HCT116 (cell line): ENCODE results near the gene ASCC2. TPM values are rescaled to one million over a fixed set of nuclear protein-coding genes. Genes with fewer than 3 reads are reported as not detected.

Experiments used
- ATAC-seq: fragments of 200-7000 bp; cut with Tn5 transposase; 2 replicates; pipeline ENCODE4 v1.9.1; 2020; ENCODE audit warnings: mild to moderate bottlenecking, moderate library complexity
- BruUV-seq: library from RNA; stranded (reverse); fragments of 400-500 nt; replicated peaks from 2 replicates; lab custom pipeline; 2021; lab: Mats Ljungman, UMichigan
- CTCF ChIA-PET: fragments of 300-600 bp; sonication (Branson Sonifier 250); formaldehyde crosslinking; loops from one replicate; lab custom pipeline; 2021; ENCODE audit warnings: antibody characterized with exemption; lab: Charles Lee
- POLR2A ChIA-PET: fragments of 300-600, 350-600 bp; sonication (Branson Sonifier 250); formaldehyde crosslinking; loops from one replicate; lab custom pipeline; 2021; ENCODE audit warnings: antibody characterized with exemption; lab: Charles Lee
- RAD21 ChIA-PET, 2 experiments: fragments of 300-600 bp; sonication (Branson Sonifier 250); formaldehyde crosslinking; loops; one replicate each; lab custom pipeline; 2023; ENCODE audit warnings: low total read pairs in 2 of 2; ENCODE audit not compliant: uncharacterized antibody in 2 of 2, unreplicated experiment in 2 of 2, low non-redundant PET in 1 of 2; lab: Charles Lee
- DNase-seq: peaks from one replicate; pipeline ENCODE4 v3.0.0-alpha.2; 2010; ENCODE audit warnings: low read depth, low spot score
- H2AFZ ChIP-seq: fragments of 200-600 bp; shearing (Covaris generic), sonication (generic); 2 replicates; pipeline ENCODE4 v1.6.1; 2017; ENCODE audit warnings: low read depth, mixed run types, mixed read lengths, antibody characterized with exemption, low read length; ENCODE audit not compliant: poor library complexity, severe bottlenecking
- H3K27ac ChIP-seq: 2 replicates; pipeline ENCODE4 v1.5.1; 2012; ENCODE audit warnings: low read depth, low read length
- H3K27me3 ChIP-seq: fragments of 200-600 bp; sonication (generic); 2 replicates; pipeline ENCODE4 v1.6.1; 2016; ENCODE audit warnings: mixed run types, low read length, mixed read lengths; ENCODE audit not compliant: insufficient read depth
- H3K36me3 ChIP-seq, 2 experiments: fragments of 200-500 bp in 1 of 2; fragments of 200-600 bp in 1 of 2; sonication (Bioruptor generic) in 1 of 2; sonication (generic) in 1 of 2; 2 replicates each; pipeline versions ENCODE4 v1.5.1 to v1.6.1; 2014 to 2016; ENCODE audit warnings: low read length in 2 of 2, inconsistent platforms in 1 of 2, mixed read lengths in 1 of 2, mixed run types in 1 of 2; ENCODE audit not compliant: insufficient read depth in 2 of 2, control insufficient read depth in 1 of 2
- H3K4me1 ChIP-seq, 2 experiments: fragments of 200-600 bp in 1 of 2; sonication (generic) in 1 of 2; 2 replicates each; pipeline versions ENCODE4 v1.5.1 to v1.6.1; 2012 to 2017; ENCODE audit warnings: low read length in 2 of 2, inconsistent platforms in 1 of 2, mild to moderate bottlenecking in 1 of 2, mixed read lengths in 1 of 2, mixed run types in 1 of 2, moderate library complexity in 1 of 2; ENCODE audit not compliant: insufficient read depth in 2 of 2, control insufficient read depth in 1 of 2
- H3K4me2 ChIP-seq: fragments of 200-600 bp; sonication (generic); 2 replicates; pipeline ENCODE4 v1.6.1; 2017; ENCODE audit warnings: mixed run types, low read length, mixed read lengths
- H3K4me3 ChIP-seq, 2 experiments: fragments of 200-600 bp in 1 of 2; sonication (generic) in 1 of 2; replicated peaks in 1 of 2; 2 replicates each; pipeline ENCODE4 v1.5.1; 2011 to 2016; ENCODE audit warnings: low read length in 2 of 2, control low read depth in 1 of 2, low read depth in 1 of 2, mild to moderate bottlenecking in 1 of 2, mixed read lengths in 1 of 2, mixed run types in 1 of 2
- H3K79me2 ChIP-seq: fragments of 200-600 bp; sonication (generic); 2 replicates; pipeline ENCODE4 v1.6.1; 2017; ENCODE audit warnings: mild to moderate bottlenecking, mixed run types, low read length, moderate library complexity, mixed read lengths; ENCODE audit not compliant: insufficient read depth
- H3K9ac ChIP-seq: fragments of 200-600 bp; sonication (generic); 2 replicates; pipeline ENCODE4 v1.6.1; 2016; ENCODE audit warnings: low read length, mixed read lengths
- H3K9me2 ChIP-seq: fragments of 200-600 bp; sonication (generic), shearing (Covaris generic); 2 replicates; pipeline ENCODE4 v1.6.1; 2017; ENCODE audit warnings: mixed run types, mild to moderate bottlenecking, moderate library complexity; ENCODE audit not compliant: insufficient read depth
- H3K9me3 ChIP-seq, 2 experiments: fragments of 200-500 bp in 1 of 2; fragments of 200-600 bp in 1 of 2; sonication (Bioruptor generic) in 1 of 2; sonication (generic) in 1 of 2; 2 replicates each; pipeline ENCODE4 v1.6.1; 2014 to 2017; ENCODE audit warnings: low read length in 2 of 2, mixed read lengths in 2 of 2, inconsistent platforms in 1 of 2, low read depth in 1 of 2, mild to moderate bottlenecking in 1 of 2, mixed run types in 1 of 2, moderate library complexity in 1 of 2; ENCODE audit not compliant: control insufficient read depth in 1 of 2, insufficient read depth in 1 of 2
- H4K20me1 ChIP-seq: fragments of 200-600 bp; sonication (generic), shearing (Covaris generic); 2 replicates; pipeline ENCODE4 v1.6.1; 2017; ENCODE audit warnings: mixed run types, mild to moderate bottlenecking, moderate library complexity; ENCODE audit not compliant: insufficient read depth
- CEBPB ChIP-seq: IDR thresholded peaks from 2 replicates; pipeline ENCODE4 v1.6.1; 2012; ENCODE audit warnings: low read depth
- ELF1 ChIP-seq: IDR thresholded peaks from 2 replicates; pipeline ENCODE4 v1.6.1; 2012; ENCODE audit warnings: low read depth, borderline replicate concordance
- EZH2phosphoT487 ChIP-seq: fragments of 200-600 bp; IDR thresholded peaks from 2 replicates; pipeline ENCODE4 v1.6.1; 2018; ENCODE audit warnings: antibody characterized with exemption, borderline replicate concordance
- JUND ChIP-seq: IDR thresholded peaks from 2 replicates; pipeline ENCODE4 v1.6.1; 2012
- POLR2AphosphoS5 ChIP-seq: IDR thresholded peaks from 2 replicates; pipeline ENCODE4 v1.6.1; 2011; ENCODE audit warnings: mild to moderate bottlenecking, low read depth, low read length, moderate library complexity
- RAD21 ChIP-seq: IDR thresholded peaks from 2 replicates; pipeline ENCODE4 v1.6.1; 2012; ENCODE audit warnings: low read depth, mild to moderate bottlenecking
- SIN3A ChIP-seq: IDR thresholded peaks from 2 replicates; pipeline ENCODE4 v1.6.1; 2012; ENCODE audit warnings: low read depth
- SRF ChIP-seq: IDR thresholded peaks from 2 replicates; pipeline ENCODE4 v1.6.1; 2012; ENCODE audit warnings: low read depth
- TCF7L2 ChIP-seq: IDR thresholded peaks from 2 replicates; pipeline ENCODE4 v1.7.0; 2011; ENCODE audit warnings: borderline replicate concordance, inconsistent platforms; ENCODE audit not compliant: insufficient read depth, insufficient read length; ENCODE audit errors: extremely low read depth
- ZBTB33 ChIP-seq: IDR thresholded peaks from 2 replicates; pipeline ENCODE4 v1.6.1; 2011; ENCODE audit warnings: mild to moderate bottlenecking, low read length, moderate library complexity; ENCODE audit not compliant: insufficient replicate concordance; ENCODE audit errors: extremely low read depth
- ZNF274 ChIP-seq: fragments of 200-500 bp; sonication (Bioruptor generic); IDR thresholded peaks from 2 replicates; pipeline ENCODE4 v1.6.1; 2014; ENCODE audit warnings: mild to moderate bottlenecking, low read depth, low read length, inconsistent platforms
- intact Hi-C: fragments of 100-400 bp; cut with micrococcal nuclease; formaldehyde crosslinking; loops from 2 replicates; pipeline ENCODE4 v1.10.0; 2022
- total RNA-seq: library from RNA; stranded (reverse); gene quantifications from one replicate; pipeline ENCODE4 v1.2.1, GENCODE V29; 2021; ENCODE audit not compliant: unreplicated experiment
- TF ChIP-seq, protein P1 (sequence below), 3 experiments: fragments of 200-600 bp in 1 of 3; sonication (generic) in 1 of 3; IDR thresholded peaks in 2 of 3; conservative IDR thresholded peaks in 1 of 3; 2 replicates each; pipeline ENCODE4 v1.5.1; 2012 to 2017; ENCODE audit warnings: low read depth in 2 of 3, low read length in 2 of 3, antibody characterized with exemption in 1 of 3, borderline replicate concordance in 1 of 3, control low read depth in 1 of 3, mild to moderate bottlenecking in 1 of 3, mixed read lengths in 1 of 3, mixed run types in 1 of 3, moderate library complexity in 1 of 3; ENCODE audit not compliant: insufficient read depth in 1 of 3
- TF ChIP-seq, protein P2 (sequence below): IDR thresholded peaks from 2 replicates; pipeline ENCODE4 v1.6.1; 2012; ENCODE audit warnings: low read depth

Gene ASCC2
- total RNA-seq, 1 experiment from 2014 or later, result 68.6 TPM

GRCh38 chr22:29855611-29856181 lies 17.6 kb upstream of the ASCC2 start:
- CTCF ChIA-PET, result no interaction called here

More at GRCh38 chr22:29855611-29856181, 17.6 kb upstream of the ASCC2 start:
- ATAC-seq (no peak), DNase-seq (no peak)
- no TSS peak for BruUV-seq
- no peak overlapping the region for H3K27ac ChIP-seq
- H3K79me2 ChIP-seq, result no peaks in the 10 kb centered on the region
- intact Hi-C loops, result no loop called here
- no peaks in the 10 kb centered on the region for H3K4me1 ChIP-seq
- no peak overlapping the region for H3K9ac ChIP-seq
- POLR2A ChIA-PET, result interaction anchor here (0.6 to 1.1 kb wide), 2 partner anchors 10 to 18 kb away, joined by 3 read pairs; partner anchors contain the start of gene ASCC2
- H3K36me3 ChIP-seq, result no peaks in the 10 kb centered on the region
- no peaks in the 10 kb centered on the region for H4K20me1 ChIP-seq
- TF ChIP-seq ZBTB33, result no peak
- no peak for TF ChIP-seq EZH2phosphoT487
- TF ChIP-seq TCF7L2, result no peak
- no peak for TF ChIP-seq JUND
- TF ChIP-seq SRF, result no peak
- TF ChIP-seq SIN3A, result no peak
- no peak for TF ChIP-seq ZNF274
- TF ChIP-seq POLR2AphosphoS5, result no peak
- TF ChIP-seq, protein P1, sequence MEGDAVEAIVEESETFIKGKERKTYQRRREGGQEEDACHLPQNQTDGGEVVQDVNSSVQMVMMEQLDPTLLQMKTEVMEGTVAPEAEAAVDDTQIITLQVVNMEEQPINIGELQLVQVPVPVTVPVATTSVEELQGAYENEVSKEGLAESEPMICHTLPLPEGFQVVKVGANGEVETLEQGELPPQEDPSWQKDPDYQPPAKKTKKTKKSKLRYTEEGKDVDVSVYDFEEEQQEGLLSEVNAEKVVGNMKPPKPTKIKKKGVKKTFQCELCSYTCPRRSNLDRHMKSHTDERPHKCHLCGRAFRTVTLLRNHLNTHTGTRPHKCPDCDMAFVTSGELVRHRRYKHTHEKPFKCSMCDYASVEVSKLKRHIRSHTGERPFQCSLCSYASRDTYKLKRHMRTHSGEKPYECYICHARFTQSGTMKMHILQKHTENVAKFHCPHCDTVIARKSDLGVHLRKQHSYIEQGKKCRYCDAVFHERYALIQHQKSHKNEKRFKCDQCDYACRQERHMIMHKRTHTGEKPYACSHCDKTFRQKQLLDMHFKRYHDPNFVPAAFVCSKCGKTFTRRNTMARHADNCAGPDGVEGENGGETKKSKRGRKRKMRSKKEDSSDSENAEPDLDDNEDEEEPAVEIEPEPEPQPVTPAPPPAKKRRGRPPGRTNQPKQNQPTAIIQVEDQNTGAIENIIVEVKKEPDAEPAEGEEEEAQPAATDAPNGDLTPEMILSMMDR (IDR thresholded peaks at IDR 0.05 in 2 of 3, conservative IDR thresholded peaks at IDR 0.05 in 1 of 3; ENCODE audit: borderline replicate concordance in 1 of 3, insufficient read depth in 1 of 3, low read depth in 2 of 3, low read length in 2 of 3), result no peak
- TF ChIP-seq RAD21, result no peak
- TF ChIP-seq, protein P2, sequence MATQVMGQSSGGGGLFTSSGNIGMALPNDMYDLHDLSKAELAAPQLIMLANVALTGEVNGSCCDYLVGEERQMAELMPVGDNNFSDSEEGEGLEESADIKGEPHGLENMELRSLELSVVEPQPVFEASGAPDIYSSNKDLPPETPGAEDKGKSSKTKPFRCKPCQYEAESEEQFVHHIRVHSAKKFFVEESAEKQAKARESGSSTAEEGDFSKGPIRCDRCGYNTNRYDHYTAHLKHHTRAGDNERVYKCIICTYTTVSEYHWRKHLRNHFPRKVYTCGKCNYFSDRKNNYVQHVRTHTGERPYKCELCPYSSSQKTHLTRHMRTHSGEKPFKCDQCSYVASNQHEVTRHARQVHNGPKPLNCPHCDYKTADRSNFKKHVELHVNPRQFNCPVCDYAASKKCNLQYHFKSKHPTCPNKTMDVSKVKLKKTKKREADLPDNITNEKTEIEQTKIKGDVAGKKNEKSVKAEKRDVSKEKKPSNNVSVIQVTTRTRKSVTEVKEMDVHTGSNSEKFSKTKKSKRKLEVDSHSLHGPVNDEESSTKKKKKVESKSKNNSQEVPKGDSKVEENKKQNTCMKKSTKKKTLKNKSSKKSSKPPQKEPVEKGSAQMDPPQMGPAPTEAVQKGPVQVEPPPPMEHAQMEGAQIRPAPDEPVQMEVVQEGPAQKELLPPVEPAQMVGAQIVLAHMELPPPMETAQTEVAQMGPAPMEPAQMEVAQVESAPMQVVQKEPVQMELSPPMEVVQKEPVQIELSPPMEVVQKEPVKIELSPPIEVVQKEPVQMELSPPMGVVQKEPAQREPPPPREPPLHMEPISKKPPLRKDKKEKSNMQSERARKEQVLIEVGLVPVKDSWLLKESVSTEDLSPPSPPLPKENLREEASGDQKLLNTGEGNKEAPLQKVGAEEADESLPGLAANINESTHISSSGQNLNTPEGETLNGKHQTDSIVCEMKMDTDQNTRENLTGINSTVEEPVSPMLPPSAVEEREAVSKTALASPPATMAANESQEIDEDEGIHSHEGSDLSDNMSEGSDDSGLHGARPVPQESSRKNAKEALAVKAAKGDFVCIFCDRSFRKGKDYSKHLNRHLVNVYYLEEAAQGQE, result no peak
- no peak for TF ChIP-seq ELF1
- no peak for TF ChIP-seq CEBPB
- no peaks in the 10 kb centered on the region for H3K9me2 ChIP-seq
- H3K9me3 ChIP-seq, result no peaks in the 10 kb centered on the region
- no peak overlapping the region for H2AFZ ChIP-seq
- H3K27me3 ChIP-seq, result no peaks in the 10 kb centered on the region
- H3K4me2 ChIP-seq, result no peak overlapping the region
- RAD21 ChIA-PET, result no interaction called here
- H3K4me3 ChIP-seq, result no peak overlapping the region
